Esophagus squamous epithelium (tissue), 5 donors: ENCODE measurements around the gene MOSMO. TPM values are rescaled to one million over a fixed set of nuclear protein-coding genes. Genes with fewer than 3 reads are reported as not detected.
A peak's percentile ranks its signal among the peaks of the same experiment; 100 is the strongest.

Experiments used
- DNase-seq: peaks from one replicate; lab custom pipeline; 2025; lab: John Stamatoyannopoulos, UW
- H3K27ac ChIP-seq, 4 donors: fragments of 200-600 bp; sonication (generic); one replicate each; pipeline ENCODE4 v1.5.1; 2016 to 2019; ENCODE audit warnings: mild to moderate bottlenecking in 1 of 4
- H3K27me3 ChIP-seq, 4 donors: fragments of 200-600 bp; sonication (generic); 1 replicate in 3 of 4; 2 replicates in 1 of 4; pipeline versions ENCODE4 v1.5.1 to v1.6.0; 2017 to 2021; ENCODE audit warnings: antibody characterized with exemption in 1 of 4
- H3K36me3 ChIP-seq, 3 donors: fragments of 200-600 bp; sonication (generic); one replicate each; pipeline ENCODE4 v1.5.1; 2016 to 2019
- H3K4me1 ChIP-seq, 3 donors: fragments of 200-600 bp; sonication (generic); one replicate each; pipeline ENCODE4 v1.5.1; 2017 to 2019
- H3K4me3 ChIP-seq, 4 donors: fragments of 200-600 bp; sonication (generic); 1 replicate in 3 of 4; 2 replicates in 1 of 4; pipeline ENCODE4 v1.5.1; 2016 to 2019; ENCODE audit warnings: mild to moderate bottlenecking in 2 of 4, moderate library complexity in 1 of 4
- H3K9me3 ChIP-seq, 3 donors: fragments of 200-600 bp; sonication (generic); one replicate each; pipeline ENCODE4 v1.5.1; 2016 to 2019
- CTCF ChIP-seq, 6 experiments: fragments of 450-650 bp in 4 of 6; fragments of 200-600 bp in 2 of 6; sonication (generic) in 2 of 6; IDR thresholded peaks; one replicate each; pipeline ENCODE4 v1.5.1; 2016 to 2019; ENCODE audit warnings: antibody characterized with exemption in 6 of 6, mild to moderate bottlenecking in 4 of 6, moderate library complexity in 4 of 6
- POLR2A ChIP-seq, 4 donors: fragments of 450-650 bp; IDR thresholded peaks; one replicate each; pipeline ENCODE4 v1.6.1; 2017; ENCODE audit warnings: antibody characterized with exemption in 4 of 4, mild to moderate bottlenecking in 4 of 4, moderate library complexity in 3 of 4
- WGBS, 2 donors: methylation state at CpG; one replicate each; pipeline ENCODE4 v1.1.5; 2018; 5-methylcytosine and 5-hydroxymethylcytosine counted together
- intact Hi-C: fragments of 100-400 bp; cut with DNase I; formaldehyde crosslinking; loops from one replicate; pipeline ENCODE4 v1.15.0; 2022
- total RNA-seq, 4 donors: library from RNA; depleted of rRNA; stranded (reverse); fragments of >200 nt; gene quantifications; one replicate each; pipeline ENCODE4 v1.1.0, GENCODE V29; 2016
- donor health status: DM: yes; HTN: yes; CAD: no.

Gene MOSMO
- total RNA-seq, 4 donors from 2014 or later = 4.5 to 18.9 (median 12.5) TPM

- no peak for TF ChIP-seq CTCF (IDR thresholded peaks at IDR 0.05)
- no peak for TF ChIP-seq POLR2A (IDR thresholded peaks at IDR 0.05)
- DNase-seq = no peak
- WGBS, 2 donors = 54 to 64% methylated on average over 4 of the region's 4 CpGs
Observed at GRCh38 chr16:22050963-22051362, 43.1 kb downstream of the MOSMO start.

GRCh38 chr16:22052980-22053379 lies 45.1 kb downstream of the MOSMO start:
- no peaks in the 10 kb centered on the region for H3K36me3 ChIP-seq
- WGBS, 2 donors = 65 to 68% methylated on average over 6 of the region's 6 CpGs
- intact Hi-C loops = no loop called here

More at GRCh38 chr16:22050963-22051362, 43.1 kb downstream of the MOSMO start:
- Histone ChIP-seq H3K4me3 (no peak overlapping the region), H3K27me3 (no peaks in the 10 kb centered on the region), H3K36me3 (no peaks in the 10 kb centered on the region), H3K27ac (no peak overlapping the region), H3K9me3 (no peaks in the 10 kb centered on the region), H3K4me1 (peaks cover 0 to 6% (median 0%) of the 10 kb centered on the region in 3 donors)
- intact Hi-C loops = no loop called here

GRCh38 chr16:22053921-22054341 lies 46.0 kb downstream of the MOSMO start:
- no peak for TF ChIP-seq CTCF (IDR thresholded peaks at IDR 0.05)
- no peak for TF ChIP-seq POLR2A (IDR thresholded peaks at IDR 0.05)
- no peaks in the 10 kb centered on the region for H3K4me1 ChIP-seq
- 89 to 93% methylated on average over 4 of the region's 4 CpGs for WGBS, 2 donors
- no peaks in the 10 kb centered on the region for H3K27me3 ChIP-seq
- H3K9me3 ChIP-seq = no peaks in the 10 kb centered on the region
- H3K27ac ChIP-seq = no peak overlapping the region
- no peaks in the 10 kb centered on the region for H3K36me3 ChIP-seq
- DNase-seq = no peak
- intact Hi-C loops = no loop called here
- no peak overlapping the region for H3K4me3 ChIP-seq

More at GRCh38 chr16:22052980-22053379, 45.1 kb downstream of the MOSMO start:
- H3K4me3 ChIP-seq = no peak overlapping the region
- H3K9me3 ChIP-seq = no peaks in the 10 kb centered on the region
- no peaks in the 10 kb centered on the region for H3K27me3 ChIP-seq
- no peak overlapping the region for H3K27ac ChIP-seq
- H3K4me1 ChIP-seq = no peaks in the 10 kb centered on the region
- TF ChIP-seq CTCF (IDR thresholded peaks at IDR 0.05) = no peak
- TF ChIP-seq POLR2A (IDR thresholded peaks at IDR 0.05) = no peak
- no peak for DNase-seq

GRCh38 chr16:22054847-22055590 lies 47.1 kb downstream of the MOSMO start:
- Histone ChIP-seq H3K27me3 (no peaks in the 10 kb centered on the region), H3K9me3 (no peaks in the 10 kb centered on the region), H3K27ac (no peak overlapping the region), H3K4me1 (no peaks in the 10 kb centered on the region), H3K4me3 (no peak overlapping the region), H3K36me3 (no peaks in the 10 kb centered on the region)
- WGBS, 2 donors = 77 to 87% methylated on average over 5 of the region's 5 CpGs
- no peak for TF ChIP-seq POLR2A (IDR thresholded peaks at IDR 0.05)
- TF ChIP-seq CTCF (IDR thresholded peaks at IDR 0.05) = no peak
- intact Hi-C loops = no loop called here
- DNase-seq = no peak

- no peak for DNase-seq
- WGBS, 2 donors = 81 to 88% methylated on average over 5 of the region's 5 CpGs
- Histone ChIP-seq H3K27ac (no peak overlapping the region), H3K4me1 (no peaks in the 10 kb centered on the region), H3K27me3 (no peaks in the 10 kb centered on the region), H3K36me3 (no peaks in the 10 kb centered on the region), H3K9me3 (no peaks in the 10 kb centered on the region), H3K4me3 (no peak overlapping the region)
- TF ChIP-seq CTCF (IDR thresholded peaks at IDR 0.05) (peak in 1 of 6 experiments; percentile 7), POLR2A (IDR thresholded peaks at IDR 0.05) (no peak)
- intact Hi-C loops = no loop called here
Observed at GRCh38 chr16:22055881-22056280, 48.0 kb downstream of the MOSMO start.
